Lower lobe of right lung (tissue), 2 donors: ENCODE data around the gene IFNL1. TPM values are rescaled to one million over a fixed set of nuclear protein-coding genes. Genes with fewer than 3 reads are reported as not detected.

ENCODE experiments used
- ATAC-seq, 2 donors: fragments of 200-7000 bp; cut with Tn5 transposase; one replicate each; pipeline ENCODE4 v1.9.1; 2020 to 2022; ENCODE audit warnings: mild to moderate bottlenecking in 2 of 2, moderate library complexity in 2 of 2
- DNase-seq: peaks from one replicate; pipeline ENCODE4 v3.0.0-alpha.2; 2020
- H3K27ac ChIP-seq: fragments of 200-600 bp; one replicate; pipeline ENCODE4 v1.8.0; 2022
- H3K27me3 ChIP-seq: fragments of 200-600 bp; one replicate; pipeline ENCODE4 v1.8.0; 2022; ENCODE audit warnings: low read depth
- H3K36me3 ChIP-seq: fragments of 200-600 bp; one replicate; pipeline ENCODE4 v1.8.0; 2022; ENCODE audit warnings: mild to moderate bottlenecking
- H3K4me1 ChIP-seq: fragments of 200-600 bp; one replicate; pipeline ENCODE4 v1.8.0; 2022
- H3K4me3 ChIP-seq: fragments of 200-600 bp; one replicate; pipeline ENCODE4 v1.8.0; 2022; ENCODE audit warnings: mild to moderate bottlenecking
- H3K9me3 ChIP-seq: fragments of 200-600 bp; one replicate; pipeline ENCODE4 v1.8.0; 2022
- intact Hi-C: fragments of 100-400 bp; cut with DNase I; formaldehyde crosslinking; loops from one replicate; pipeline ENCODE4 v1.11.0; 2022
- total RNA-seq: library from RNA; stranded (reverse); fragmentation: NEBNext Ultra II Directional; extraction: Animal tissue kit (Norgen Biotek cat#: 25700); gene quantifications from one replicate; pipeline ENCODE4 v1.2.1, GENCODE V29; 2021
- TF ChIP-seq, protein P1 (sequence below): fragments of 200-600 bp; IDR thresholded peaks from one replicate; pipeline ENCODE4 v1.8.0; 2022; ENCODE audit warnings: antibody characterized with exemption, mild to moderate bottlenecking
- donor health status: DM: no; HTN: yes; CAD: no; lungs with severe emphysema.

IFNL1 gene
- total RNA-seq, 1 donor from 2014 or later, result not detected

DNA sequence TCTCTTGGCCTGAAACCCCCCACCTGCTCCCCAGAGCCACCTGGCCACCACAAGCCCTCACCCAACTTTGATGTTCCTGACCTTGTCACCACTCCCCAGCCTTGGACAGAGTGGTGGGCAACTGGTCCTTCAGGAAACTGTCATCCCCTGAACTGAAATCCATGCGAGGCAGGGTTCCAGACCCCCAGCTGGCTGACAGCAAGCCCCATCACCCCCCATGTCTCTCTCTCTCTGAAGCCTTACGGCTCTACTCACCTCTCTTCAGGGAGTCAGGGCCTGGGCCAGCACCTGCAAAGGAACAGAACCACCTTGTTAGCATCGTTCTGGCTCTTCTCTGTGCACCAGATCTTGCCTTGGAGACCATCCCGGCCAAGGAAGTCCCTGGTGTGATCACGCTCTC lies 21.9 kb downstream of the IFNL1 start:
- no peaks in the 10 kb centered on the region for H3K9me3 ChIP-seq
- H3K27me3 ChIP-seq, result no peaks in the 10 kb centered on the region
- H3K27ac ChIP-seq, result no peak overlapping the region
- TF ChIP-seq, protein P1, sequence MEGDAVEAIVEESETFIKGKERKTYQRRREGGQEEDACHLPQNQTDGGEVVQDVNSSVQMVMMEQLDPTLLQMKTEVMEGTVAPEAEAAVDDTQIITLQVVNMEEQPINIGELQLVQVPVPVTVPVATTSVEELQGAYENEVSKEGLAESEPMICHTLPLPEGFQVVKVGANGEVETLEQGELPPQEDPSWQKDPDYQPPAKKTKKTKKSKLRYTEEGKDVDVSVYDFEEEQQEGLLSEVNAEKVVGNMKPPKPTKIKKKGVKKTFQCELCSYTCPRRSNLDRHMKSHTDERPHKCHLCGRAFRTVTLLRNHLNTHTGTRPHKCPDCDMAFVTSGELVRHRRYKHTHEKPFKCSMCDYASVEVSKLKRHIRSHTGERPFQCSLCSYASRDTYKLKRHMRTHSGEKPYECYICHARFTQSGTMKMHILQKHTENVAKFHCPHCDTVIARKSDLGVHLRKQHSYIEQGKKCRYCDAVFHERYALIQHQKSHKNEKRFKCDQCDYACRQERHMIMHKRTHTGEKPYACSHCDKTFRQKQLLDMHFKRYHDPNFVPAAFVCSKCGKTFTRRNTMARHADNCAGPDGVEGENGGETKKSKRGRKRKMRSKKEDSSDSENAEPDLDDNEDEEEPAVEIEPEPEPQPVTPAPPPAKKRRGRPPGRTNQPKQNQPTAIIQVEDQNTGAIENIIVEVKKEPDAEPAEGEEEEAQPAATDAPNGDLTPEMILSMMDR, result no peak
- no peak for DNase-seq
- H3K4me3 ChIP-seq, result no peak overlapping the region
- no peaks in the 10 kb centered on the region for H3K4me1 ChIP-seq
- ATAC-seq, result no peak
- H3K36me3 ChIP-seq, result no peaks in the 10 kb centered on the region
- intact Hi-C loops, result no loop called here

DNA sequence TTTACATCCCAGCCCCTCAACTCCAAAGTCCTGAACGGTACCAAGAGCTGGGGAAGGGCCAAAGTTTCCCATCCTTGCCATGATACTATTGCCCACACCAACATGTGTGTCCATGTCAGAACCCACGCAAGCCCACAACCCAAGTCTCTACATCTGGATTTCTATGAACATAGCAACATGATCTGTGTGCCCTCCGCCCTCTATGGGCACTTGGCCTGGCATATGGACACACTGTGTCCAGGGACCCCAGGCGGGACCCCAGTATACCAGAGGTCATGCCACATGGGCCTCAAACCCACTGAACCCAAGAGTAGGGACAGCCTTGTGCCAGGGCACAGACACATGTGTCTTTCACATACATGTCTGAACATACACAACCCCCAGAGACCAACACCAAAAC lies 22.5 kb downstream of the IFNL1 start:
- no peaks in the 10 kb centered on the region for H3K4me1 ChIP-seq
- DNase-seq, result no peak
- TF ChIP-seq, protein P1, result no peak
- H3K9me3 ChIP-seq, result no peaks in the 10 kb centered on the region
- H3K27me3 ChIP-seq, result no peaks in the 10 kb centered on the region
- no peaks in the 10 kb centered on the region for H3K36me3 ChIP-seq
- no peak for ATAC-seq
- H3K4me3 ChIP-seq, result no peak overlapping the region
- H3K27ac ChIP-seq, result no peak overlapping the region
- intact Hi-C loops, result no loop called here

DNA sequence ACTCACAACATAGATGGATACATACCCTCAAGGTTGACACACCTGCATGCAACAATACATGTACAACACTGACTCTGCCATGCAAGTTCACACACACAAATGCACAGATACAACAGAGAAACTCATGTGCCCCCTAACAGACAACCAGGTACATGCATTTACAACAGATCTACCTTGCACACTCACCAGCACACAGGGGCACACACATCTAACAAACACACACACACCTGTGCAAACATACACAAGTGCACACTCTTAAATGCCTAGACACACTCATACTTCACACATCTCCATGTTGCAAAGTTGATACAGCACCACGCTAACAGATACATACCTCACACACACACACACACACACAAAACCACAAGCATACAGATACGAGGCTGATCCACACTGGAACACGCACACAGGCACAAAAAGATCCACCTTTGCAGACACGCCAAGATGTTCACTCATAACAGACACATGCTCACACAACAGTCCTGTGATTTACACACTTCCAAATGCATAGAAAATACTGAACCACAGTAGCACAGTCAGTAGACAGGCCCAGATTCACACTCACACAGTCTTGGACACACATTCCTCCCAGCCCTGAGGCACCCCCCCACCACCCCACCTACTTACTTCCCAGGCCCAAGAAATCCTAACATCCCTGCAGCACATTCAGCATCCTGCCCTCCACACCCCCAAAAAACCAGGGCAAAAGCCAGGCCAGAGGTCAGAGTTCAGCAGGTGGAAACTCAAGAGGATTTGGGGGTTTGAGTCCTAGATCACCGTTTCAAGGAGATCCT lies 23.1 kb downstream of the IFNL1 start:
- no peak overlapping the region for H3K27ac ChIP-seq
- H3K36me3 ChIP-seq, result no peaks in the 10 kb centered on the region
- TF ChIP-seq, protein P1, result no peak
- H3K4me3 ChIP-seq, result no peak overlapping the region
- no peaks in the 10 kb centered on the region for H3K4me1 ChIP-seq
- no peak for DNase-seq
- ATAC-seq, result no peak
- no peaks in the 10 kb centered on the region for H3K9me3 ChIP-seq
- H3K27me3 ChIP-seq, result no peaks in the 10 kb centered on the region
- intact Hi-C loops, result no loop called here

DNA sequence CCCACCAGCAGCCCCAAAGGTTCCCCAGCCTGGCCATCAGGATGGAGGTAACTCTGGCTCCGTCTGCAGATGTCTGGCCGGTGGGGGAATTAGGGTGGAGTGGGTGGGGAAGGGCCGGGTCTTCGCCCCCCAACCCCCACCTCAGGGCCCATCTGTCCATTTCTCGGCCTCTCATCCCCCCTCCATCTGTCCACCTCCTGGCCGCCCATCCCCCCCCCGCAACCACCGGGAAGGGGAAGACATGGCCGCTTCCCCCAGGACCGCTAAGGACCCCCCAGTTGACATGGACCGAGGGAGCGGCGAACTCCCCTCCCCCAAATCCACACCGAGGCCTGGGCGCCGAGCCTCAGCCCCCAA lies 23.7 kb downstream of the IFNL1 start:
- intact Hi-C loops, result loop anchor here (10.0 kb wide), 1 partner anchor 195 kb away; the partner anchor contains the start of gene PAK4
- peak overlapping the region; percentile 56 for H3K4me3 ChIP-seq
- ATAC-seq, result no peak

DNA sequence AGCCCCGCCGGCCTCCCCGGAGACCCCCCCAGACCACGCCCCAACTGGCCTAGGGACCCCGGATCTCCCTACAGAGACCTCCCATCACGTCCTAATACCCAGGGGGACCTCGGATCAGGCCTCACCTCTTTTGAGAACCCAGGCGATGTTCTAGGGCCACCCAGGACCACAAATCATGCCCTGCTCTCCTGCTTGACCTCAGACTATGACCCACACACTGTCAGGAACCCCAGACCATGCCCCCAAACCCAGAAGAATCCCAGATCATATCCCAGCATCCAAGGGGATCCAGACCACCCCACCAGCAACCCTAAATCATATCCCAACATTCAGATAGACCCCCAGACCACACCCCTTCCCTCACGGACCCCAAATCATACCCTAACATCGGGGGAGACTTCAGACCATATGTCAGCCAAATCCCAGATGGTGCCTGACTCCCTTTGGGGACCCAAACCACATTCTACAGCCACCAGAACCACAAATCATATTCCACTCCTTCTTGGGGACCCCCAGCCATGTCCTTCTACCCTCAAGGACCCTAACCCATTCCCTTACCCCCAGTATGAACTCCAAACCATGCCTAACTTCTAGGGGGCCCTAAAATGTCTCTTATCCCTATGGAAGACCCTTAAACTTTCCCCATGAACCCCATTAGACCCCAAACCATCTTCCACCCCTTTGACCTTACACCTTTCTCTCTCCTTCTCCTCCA lies 25.1 kb downstream of the IFNL1 start:
- no peak for ATAC-seq
- H3K27ac ChIP-seq, result no peak overlapping the region
- intact Hi-C loops, result loop anchor here (10.0 kb wide), 1 partner anchor 196 kb away; the partner anchor contains the start of gene PAK4

More for the DNA sequence above, 23.7 kb downstream of the IFNL1 start:
- no peaks in the 10 kb centered on the region for H3K9me3 ChIP-seq
- no peaks in the 10 kb centered on the region for H3K4me1 ChIP-seq
- no peak overlapping the region for H3K27ac ChIP-seq
- no peaks in the 10 kb centered on the region for H3K36me3 ChIP-seq
- DNase-seq, result no peak
- TF ChIP-seq, protein P1, result no peak
- H3K27me3 ChIP-seq, result no peaks in the 10 kb centered on the region

More for the DNA sequence above, 25.1 kb downstream of the IFNL1 start:
- DNase-seq, result no peak
- H3K27me3 ChIP-seq, result no peaks in the 10 kb centered on the region
- TF ChIP-seq, protein P1, result no peak
- no peaks in the 10 kb centered on the region for H3K9me3 ChIP-seq
- H3K36me3 ChIP-seq, result no peaks in the 10 kb centered on the region
- H3K4me3 ChIP-seq, result peak overlapping the region; percentile 28
- no peaks in the 10 kb centered on the region for H3K4me1 ChIP-seq
